Natural killer cell (primary cell): ENCODE data around the gene TMCC1. TPM values are rescaled to one million over a fixed set of nuclear protein-coding genes. Genes with fewer than 3 reads are reported as not detected.
A peak's percentile ranks its signal among the peaks of the same experiment; 100 is the strongest.

Experiments
- ATAC-seq, 3 donors: fragments of 150-1000 bp in 2 of 3; fragments of 200-7000 bp in 1 of 3; cut with Tn5 transposase; 1 replicate in 1 of 3; 2 replicates in 2 of 3; pipeline ENCODE4 v1.10.0; 2021; ENCODE audit warnings: mild to moderate bottlenecking in 2 of 3, moderate library complexity in 2 of 3
- DNase-seq, 2 donors: peaks; one replicate each; pipeline versions ENCODE4 v3.0.0 to v3.0.0-alpha.2; 2013 to 2021; ENCODE audit warnings: mixed read lengths in 1 of 2
- H3K27ac ChIP-seq: one replicate; pipeline ENCODE4 v1.5.1; 2013; ENCODE audit warnings: mild to moderate bottlenecking, low read length
- H3K27me3 ChIP-seq: one replicate; pipeline ENCODE4 v1.6.1; 2013; ENCODE audit warnings: low read length; ENCODE audit not compliant: control insufficient read depth, insufficient read depth
- H3K36me3 ChIP-seq: one replicate; pipeline ENCODE4 v1.6.1; 2013; ENCODE audit warnings: low read length; ENCODE audit not compliant: control insufficient read depth, insufficient read depth
- H3K4me1 ChIP-seq: one replicate; pipeline ENCODE4 v1.6.1; 2013; ENCODE audit warnings: low read length; ENCODE audit not compliant: control insufficient read depth, insufficient read depth
- H3K4me3 ChIP-seq: one replicate; pipeline ENCODE4 v1.5.1; 2013; ENCODE audit warnings: low read length
- H3K9me3 ChIP-seq: one replicate; pipeline ENCODE4 v1.6.1; 2013; ENCODE audit warnings: low read length; ENCODE audit not compliant: control insufficient read depth, insufficient read depth
- H3K27ac Mint-ChIP-seq, 2 donors: one replicate each; pipeline ENCODE4 v1.8.0; 2022; ENCODE audit warnings: mild to moderate bottlenecking in 2 of 2, mixed read lengths in 2 of 2, moderate library complexity in 1 of 2
- H3K27me3 Mint-ChIP-seq, 2 donors: one replicate each; pipeline ENCODE4 v1.8.0; 2022; ENCODE audit warnings: low read depth in 2 of 2, mixed read lengths in 2 of 2
- H3K36me3 Mint-ChIP-seq: one replicate; pipeline ENCODE4 v1.8.0; 2022; ENCODE audit warnings: mixed read lengths
- H3K4me1 Mint-ChIP-seq, 2 donors: one replicate each; pipeline ENCODE4 v1.8.0; 2022; ENCODE audit warnings: mixed read lengths in 2 of 2
- H3K4me3 Mint-ChIP-seq: one replicate; pipeline ENCODE4 v1.8.0; 2022; ENCODE audit warnings: mild to moderate bottlenecking, moderate library complexity, mixed read lengths
- H3K9me3 Mint-ChIP-seq, 2 donors: one replicate each; pipeline ENCODE4 v1.8.0; 2022; ENCODE audit warnings: mixed read lengths in 2 of 2
- WGBS: methylation state at CpG from one replicate; pipeline ENCODE4 v1.1.7; 2013; ENCODE audit warnings: missing lambda C conversion rate; ENCODE audit not compliant: insufficient coverage; 5-methylcytosine and 5-hydroxymethylcytosine counted together
- intact Hi-C: fragments of 100-400 bp; cut with micrococcal nuclease; formaldehyde crosslinking; loops from one replicate; pipeline ENCODE4 v1.14.2; 2022
- total RNA-seq, 4 donors: library from RNA; stranded (reverse); fragments of 120-200 nt in 1 of 4; gene quantifications; one replicate each; pipeline versions ENCODE4 v1.2.3 to v1.2.4, GENCODE V29; 2013 to 2022
- TF ChIP-seq, protein P1 (sequence below): fragments of 200-600 bp; IDR thresholded peaks from one replicate; pipeline ENCODE4 v1.8.0; 2022; ENCODE audit warnings: antibody characterized with exemption

The TMCC1 gene
- total RNA-seq, 3 donors from 2014 or later (not counting 1 experiment from before 2014, with no cell fraction given) = 26.4 to 36.7 (median 31.7) TPM

GRCh38 chr3:129934234-129935123 is 41.0 kb upstream of the TMCC1 start:
- TF ChIP-seq, protein P1, sequence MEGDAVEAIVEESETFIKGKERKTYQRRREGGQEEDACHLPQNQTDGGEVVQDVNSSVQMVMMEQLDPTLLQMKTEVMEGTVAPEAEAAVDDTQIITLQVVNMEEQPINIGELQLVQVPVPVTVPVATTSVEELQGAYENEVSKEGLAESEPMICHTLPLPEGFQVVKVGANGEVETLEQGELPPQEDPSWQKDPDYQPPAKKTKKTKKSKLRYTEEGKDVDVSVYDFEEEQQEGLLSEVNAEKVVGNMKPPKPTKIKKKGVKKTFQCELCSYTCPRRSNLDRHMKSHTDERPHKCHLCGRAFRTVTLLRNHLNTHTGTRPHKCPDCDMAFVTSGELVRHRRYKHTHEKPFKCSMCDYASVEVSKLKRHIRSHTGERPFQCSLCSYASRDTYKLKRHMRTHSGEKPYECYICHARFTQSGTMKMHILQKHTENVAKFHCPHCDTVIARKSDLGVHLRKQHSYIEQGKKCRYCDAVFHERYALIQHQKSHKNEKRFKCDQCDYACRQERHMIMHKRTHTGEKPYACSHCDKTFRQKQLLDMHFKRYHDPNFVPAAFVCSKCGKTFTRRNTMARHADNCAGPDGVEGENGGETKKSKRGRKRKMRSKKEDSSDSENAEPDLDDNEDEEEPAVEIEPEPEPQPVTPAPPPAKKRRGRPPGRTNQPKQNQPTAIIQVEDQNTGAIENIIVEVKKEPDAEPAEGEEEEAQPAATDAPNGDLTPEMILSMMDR = peak; percentile 97
- H3K27me3 ChIP-seq = no peaks in the 10 kb centered on the region
- peak; percentile 27 to 74 for DNase-seq
- peaks cover 11 to 17% of the 10 kb centered on the region in 2 donors for H3K4me1 Mint-ChIP-seq
- no peaks in the 10 kb centered on the region for H3K9me3 ChIP-seq
- WGBS = 38% methylated on average over 19 of the region's 20 CpGs
- H3K27ac ChIP-seq = no peak overlapping the region
- peaks cover 3 to 8% of the 10 kb centered on the region in 2 donors for H3K27me3 Mint-ChIP-seq
- no peaks in the 10 kb centered on the region for H3K36me3 ChIP-seq
- peak; percentile 65 to 69 (median 66) for ATAC-seq
- intact Hi-C loops = loop anchor here (1.0 to 5.0 kb wide), 4 partner anchors 284 to 537 kb away; no protein-coding TSS in a partner anchor
- peaks cover 8% of the 10 kb centered on the region for H3K4me1 ChIP-seq
- H3K4me3 Mint-ChIP-seq = no peak overlapping the region
- H3K36me3 Mint-ChIP-seq = peaks cover 4% of the 10 kb centered on the region
- no peak overlapping the region for H3K27ac Mint-ChIP-seq
- no peak overlapping the region for H3K4me3 ChIP-seq
- peaks cover under 1 to 3% of the 10 kb centered on the region in 2 donors for H3K9me3 Mint-ChIP-seq

GRCh38 chr3:129933471-129933870 is 40.0 kb upstream of the TMCC1 start:
- WGBS = 87% methylated on average over 4 of the region's 4 CpGs
- ATAC-seq = no peak

GRCh38 chr3:129929383-129929782 is 35.9 kb upstream of the TMCC1 start:
- Mint-ChIP-seq H3K27ac (no peak overlapping the region), H3K9me3 (peaks cover 4 to 8% of the 10 kb centered on the region in 2 donors), H3K4me1 (peaks cover 0 to 2% of the 10 kb centered on the region in 2 donors), H3K36me3 (peaks cover 6% of the 10 kb centered on the region), H3K4me3 (no peak overlapping the region), H3K27me3 (peaks cover 8 to 15% of the 10 kb centered on the region in 2 donors)
- Histone ChIP-seq H3K27ac (no peak overlapping the region), H3K9me3 (peaks cover 3% of the 10 kb centered on the region), H3K4me1 (peaks cover 2% of the 10 kb centered on the region), H3K36me3 (no peaks in the 10 kb centered on the region), H3K4me3 (no peak overlapping the region), H3K27me3 (no peaks in the 10 kb centered on the region)
- intact Hi-C loops = no loop called here
- TF ChIP-seq, protein P1 = no peak
- WGBS = 82% methylated on average over 1 of the region's 1 CpG
- ATAC-seq (no peak), DNase-seq (no peak)

More at GRCh38 chr3:129933471-129933870, 40.0 kb upstream of the TMCC1 start:
- Mint-ChIP-seq H3K4me3 (no peak overlapping the region), H3K27ac (no peak overlapping the region), H3K4me1 (peaks cover 11 to 17% of the 10 kb centered on the region in 2 donors), H3K27me3 (peaks cover 3 to 10% of the 10 kb centered on the region in 2 donors), H3K36me3 (peaks cover 6% of the 10 kb centered on the region), H3K9me3 (peaks cover 2 to 6% of the 10 kb centered on the region in 2 donors)
- no peak for DNase-seq
- Histone ChIP-seq H3K27me3 (no peaks in the 10 kb centered on the region), H3K4me3 (no peak overlapping the region), H3K9me3 (peaks cover 3% of the 10 kb centered on the region), H3K4me1 (peaks cover 8% of the 10 kb centered on the region), H3K36me3 (no peaks in the 10 kb centered on the region), H3K27ac (no peak overlapping the region)
- intact Hi-C loops = no loop called here
- TF ChIP-seq, protein P1 = no peak
